IPS-18a (cell line): Measurements from ENCODE around the gene FOXP4.

Experiments used
- H3K27ac ChIP-seq: one replicate; pipeline ENCODE4 v1.5.1; 2013; ENCODE audit warnings: low read length
- H3K27me3 ChIP-seq: one replicate; pipeline ENCODE4 v1.6.1; 2013; ENCODE audit warnings: mild to moderate bottlenecking, low read length; ENCODE audit not compliant: control insufficient read depth, insufficient read depth
- H3K36me3 ChIP-seq: one replicate; pipeline ENCODE4 v1.6.1; 2013; ENCODE audit warnings: low read depth, low read length; ENCODE audit not compliant: control insufficient read depth
- H3K4me1 ChIP-seq: one replicate; pipeline ENCODE4 v1.6.1; 2013; ENCODE audit warnings: low read depth, low read length; ENCODE audit not compliant: control insufficient read depth
- H3K4me3 ChIP-seq: one replicate; pipeline ENCODE4 v1.5.1; 2013; ENCODE audit warnings: low read length
- H3K9ac ChIP-seq: one replicate; pipeline ENCODE4 v1.6.1; 2013; ENCODE audit warnings: mild to moderate bottlenecking, low read length, moderate library complexity
- H3K9me3 ChIP-seq: one replicate; pipeline ENCODE4 v1.6.1; 2013; ENCODE audit warnings: low read depth, low read length; ENCODE audit not compliant: control insufficient read depth

The FOXP4 gene, protein sequence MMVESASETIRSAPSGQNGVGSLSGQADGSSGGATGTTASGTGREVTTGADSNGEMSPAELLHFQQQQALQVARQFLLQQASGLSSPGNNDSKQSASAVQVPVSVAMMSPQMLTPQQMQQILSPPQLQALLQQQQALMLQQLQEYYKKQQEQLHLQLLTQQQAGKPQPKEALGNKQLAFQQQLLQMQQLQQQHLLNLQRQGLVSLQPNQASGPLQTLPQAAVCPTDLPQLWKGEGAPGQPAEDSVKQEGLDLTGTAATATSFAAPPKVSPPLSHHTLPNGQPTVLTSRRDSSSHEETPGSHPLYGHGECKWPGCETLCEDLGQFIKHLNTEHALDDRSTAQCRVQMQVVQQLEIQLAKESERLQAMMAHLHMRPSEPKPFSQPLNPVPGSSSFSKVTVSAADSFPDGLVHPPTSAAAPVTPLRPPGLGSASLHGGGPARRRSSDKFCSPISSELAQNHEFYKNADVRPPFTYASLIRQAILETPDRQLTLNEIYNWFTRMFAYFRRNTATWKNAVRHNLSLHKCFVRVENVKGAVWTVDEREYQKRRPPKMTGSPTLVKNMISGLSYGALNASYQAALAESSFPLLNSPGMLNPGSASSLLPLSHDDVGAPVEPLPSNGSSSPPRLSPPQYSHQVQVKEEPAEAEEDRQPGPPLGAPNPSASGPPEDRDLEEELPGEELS

DNA sequence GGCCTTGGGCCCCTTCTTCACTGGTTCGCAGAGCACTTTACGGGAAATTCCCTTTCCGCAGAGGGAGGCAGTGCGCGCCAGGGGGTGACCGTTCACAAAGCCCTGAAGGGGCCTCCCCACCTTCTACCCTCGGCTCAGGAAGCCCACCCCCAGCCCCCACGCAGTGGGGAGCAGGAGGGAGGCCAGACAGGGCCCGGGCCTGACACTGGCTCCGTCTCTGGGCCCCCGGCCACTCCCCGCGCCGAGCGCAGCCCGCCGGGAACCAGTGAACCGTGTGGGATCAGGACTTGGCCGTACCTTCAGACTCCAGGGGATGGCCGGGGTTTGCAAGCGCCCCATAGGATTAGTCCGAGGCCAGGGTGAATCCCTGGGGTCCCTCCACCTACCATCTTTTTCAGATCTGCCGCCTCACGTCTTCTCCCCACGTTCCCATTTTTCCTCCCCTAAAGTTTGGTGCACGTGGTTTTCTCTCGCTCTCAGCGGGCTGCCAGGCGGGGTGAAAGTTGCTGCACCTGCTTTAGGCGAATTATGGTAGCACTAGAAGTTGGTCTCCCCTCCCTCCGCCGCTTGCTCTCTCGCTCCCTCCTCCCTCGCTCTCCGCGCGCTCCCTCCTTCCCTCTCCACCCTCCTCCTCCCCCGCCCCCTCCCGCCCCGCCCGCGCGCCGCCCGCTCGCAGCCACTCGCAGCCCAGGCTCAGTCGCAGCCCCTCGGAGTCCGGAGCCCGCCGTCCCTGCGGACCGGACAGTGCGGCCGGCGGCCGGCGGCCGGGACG, at the start of gene FOXP4:
FOXP4 (plus strand) TSS at position 679 of the 772 bp plus-strand sequence. CDS start 19,380 bp downstream, outside the sequence.
- no peaks in the 10 kb centered on the region for H3K36me3 ChIP-seq
- peak within 1 kb of the TSS; percentile 83 for H3K4me3 ChIP-seq
- peak within 1 kb of the TSS; percentile 38 for H3K9ac ChIP-seq
- H3K4me1 ChIP-seq = peaks cover 38% of the 10 kb centered on the region
- no peak within 1 kb of the TSS for H3K27ac ChIP-seq
- H3K27me3 ChIP-seq = peaks cover 71% of the 10 kb centered on the region
- H3K9me3 ChIP-seq = no peaks in the 10 kb centered on the region

DNA sequence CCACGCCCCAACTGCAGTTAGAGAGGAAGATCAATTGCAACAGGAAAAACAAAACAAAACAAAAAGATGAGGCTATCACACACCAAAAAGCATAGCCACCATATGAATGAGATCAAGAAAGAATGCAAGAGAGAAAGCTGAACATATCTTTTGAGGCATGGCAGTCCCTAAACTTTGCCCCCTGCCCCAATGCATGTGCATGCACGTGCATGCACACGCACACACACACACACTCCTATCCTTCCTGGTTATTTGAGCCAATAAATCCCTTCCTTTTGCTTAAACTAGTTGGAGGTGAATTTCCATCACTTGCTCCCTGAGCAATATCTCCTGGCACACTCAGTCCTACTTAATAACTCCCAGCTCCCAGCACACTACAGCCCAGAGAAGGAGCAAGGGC, 48.6 kb upstream of the FOXP4 start:
- Histone ChIP-seq H3K9me3 (no peaks in the 10 kb centered on the region), H3K4me3 (no peak overlapping the region), H3K27ac (no peak overlapping the region), H3K36me3 (no peaks in the 10 kb centered on the region), H3K27me3 (peaks cover 93% of the 10 kb centered on the region), H3K9ac (no peak overlapping the region), H3K4me1 (peaks cover 23% of the 10 kb centered on the region)

DNA sequence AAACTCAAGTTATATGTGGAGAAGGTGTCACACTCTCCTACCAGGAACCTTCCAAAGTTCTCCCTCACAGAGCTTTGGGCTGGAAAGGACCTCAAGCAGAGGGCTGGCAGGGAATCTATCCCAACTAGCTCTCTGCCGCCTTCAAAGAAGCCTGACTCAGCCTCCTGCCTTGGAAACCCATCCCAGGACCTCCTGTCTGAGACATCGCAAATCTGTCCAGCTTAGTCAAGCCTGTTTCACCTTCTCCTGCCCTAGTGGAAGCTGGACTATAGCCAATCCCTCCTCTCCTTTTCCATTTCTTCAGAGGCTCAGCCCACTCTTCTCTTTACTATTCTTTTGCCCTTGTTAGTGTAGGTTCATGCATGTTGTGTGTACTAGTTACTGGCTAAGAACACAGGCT, 48.2 kb upstream of the FOXP4 start:
- Histone ChIP-seq H3K27ac (no peak overlapping the region), H3K4me1 (peaks cover 25% of the 10 kb centered on the region), H3K9me3 (no peaks in the 10 kb centered on the region), H3K4me3 (no peak overlapping the region), H3K27me3 (peaks cover 93% of the 10 kb centered on the region), H3K36me3 (no peaks in the 10 kb centered on the region), H3K9ac (no peak overlapping the region)

DNA sequence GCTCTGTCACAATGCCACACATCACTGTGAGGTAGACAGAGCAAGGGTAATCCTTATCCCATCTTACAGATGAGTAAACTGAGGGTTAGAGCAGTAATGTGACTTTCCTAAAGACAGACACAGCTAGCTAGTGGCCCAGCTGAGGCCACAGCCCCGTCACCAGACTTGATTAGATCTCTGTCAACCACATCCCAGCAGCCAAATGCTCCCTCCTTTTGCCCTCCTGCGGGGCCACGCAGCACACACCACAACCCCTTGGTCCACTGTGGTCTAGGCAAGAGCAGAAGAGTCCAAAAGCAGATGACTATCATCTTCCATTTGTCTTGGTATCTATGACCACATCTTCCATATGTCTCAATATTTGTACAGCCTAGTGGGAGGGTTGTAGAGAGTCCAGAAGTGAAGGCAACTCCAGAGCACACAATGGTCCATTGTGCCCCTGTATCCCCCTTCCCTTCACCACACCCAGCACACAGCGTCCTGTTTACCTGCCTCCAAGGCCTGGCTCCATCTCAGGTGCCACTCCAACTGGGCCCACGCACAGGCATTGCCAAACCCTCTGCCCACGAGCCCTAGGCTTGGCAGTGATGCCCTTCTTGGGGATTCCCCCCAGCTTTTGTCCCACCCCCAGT, 47.1 kb upstream of the FOXP4 start:
- Histone ChIP-seq H3K36me3 (no peaks in the 10 kb centered on the region), H3K4me3 (no peak overlapping the region), H3K9ac (no peak overlapping the region), H3K4me1 (peaks cover 21% of the 10 kb centered on the region), H3K9me3 (no peaks in the 10 kb centered on the region), H3K27me3 (peaks cover 92% of the 10 kb centered on the region), H3K27ac (no peak overlapping the region)

DNA sequence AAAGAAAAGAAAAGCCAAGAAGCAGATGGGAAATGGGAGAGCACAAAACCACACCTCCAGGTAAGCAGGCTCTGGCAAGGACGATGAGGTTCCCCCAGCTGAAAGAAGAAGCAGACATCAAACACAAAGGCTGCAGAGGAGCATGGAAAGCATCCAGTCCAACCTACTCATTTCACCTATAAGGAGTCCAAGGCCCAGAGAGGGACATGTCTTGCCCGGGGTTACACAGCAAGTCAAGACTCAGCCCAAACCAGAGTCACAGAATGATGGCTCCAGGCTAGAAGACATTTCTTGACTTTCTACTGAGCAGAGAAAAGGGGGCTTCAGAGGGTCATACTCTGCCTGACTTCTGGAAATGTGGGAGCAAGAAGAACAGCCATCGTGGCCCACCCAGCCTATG, 45.6 kb upstream of the FOXP4 start:
- Histone ChIP-seq H3K27me3 (peaks cover 92% of the 10 kb centered on the region), H3K27ac (no peak overlapping the region), H3K9ac (no peak overlapping the region), H3K4me1 (peaks cover 14% of the 10 kb centered on the region), H3K36me3 (no peaks in the 10 kb centered on the region), H3K4me3 (no peak overlapping the region), H3K9me3 (no peaks in the 10 kb centered on the region)

DNA sequence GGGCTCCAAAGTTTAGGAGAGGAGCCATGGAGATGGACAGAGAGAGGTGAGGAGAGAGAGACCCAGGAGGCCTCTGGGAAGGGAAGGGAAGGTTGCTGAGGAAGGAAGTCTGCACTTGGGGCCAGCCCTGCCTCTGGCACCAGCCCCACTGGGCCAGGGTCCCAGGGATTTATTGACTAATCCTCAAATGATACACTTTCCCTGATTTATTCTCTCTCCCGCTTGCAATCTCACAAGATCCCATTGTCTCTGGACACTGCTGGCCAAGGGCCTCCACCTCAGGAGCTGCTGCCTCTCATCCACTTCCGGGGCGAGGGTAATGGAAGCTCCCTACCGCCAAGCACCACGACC, 43.6 kb upstream of the FOXP4 start:
- Histone ChIP-seq H3K4me3 (peak overlapping the region; percentile 50), H3K9me3 (no peaks in the 10 kb centered on the region), H3K36me3 (no peaks in the 10 kb centered on the region), H3K9ac (no peak overlapping the region), H3K4me1 (peaks cover 14% of the 10 kb centered on the region), H3K27ac (no peak overlapping the region), H3K27me3 (peaks cover 92% of the 10 kb centered on the region)

DNA sequence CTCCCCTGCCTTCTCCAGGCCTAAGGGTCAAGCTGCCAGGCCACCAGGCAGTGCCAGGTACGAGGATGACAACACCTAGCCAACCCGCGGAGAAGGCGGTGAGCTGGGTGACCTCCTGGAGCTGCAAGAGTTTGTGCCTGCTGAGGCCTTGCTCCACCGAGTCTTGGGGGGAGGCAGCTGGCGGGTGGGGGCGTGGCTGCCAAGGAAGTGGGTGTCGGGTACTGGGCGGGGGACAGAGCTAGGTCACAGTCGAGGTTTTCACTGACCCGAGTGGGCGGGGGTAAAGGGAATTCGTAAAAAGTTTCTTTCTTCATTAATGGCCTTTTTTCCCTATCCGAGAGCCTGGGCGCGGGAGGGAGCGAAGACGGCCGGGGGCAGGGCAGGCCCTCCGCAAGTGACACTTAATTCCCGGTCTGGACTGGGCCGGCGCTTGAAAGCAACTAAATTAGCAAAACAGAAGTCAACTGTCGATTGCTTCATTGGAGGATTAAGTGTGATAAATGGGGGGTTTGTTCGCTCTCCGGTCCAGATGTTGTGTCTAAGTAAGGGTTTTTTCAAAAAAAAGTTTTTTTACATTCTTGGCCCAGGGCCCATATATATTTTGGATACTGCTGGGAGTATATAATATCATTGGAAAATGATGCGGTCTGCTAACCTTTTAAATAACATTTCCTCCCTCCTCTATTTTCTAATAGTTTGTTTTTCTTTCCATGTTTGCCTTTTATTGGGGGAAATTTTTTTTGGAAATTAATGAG, 43.1 kb upstream of the FOXP4 start:
- Histone ChIP-seq H3K4me1 (peaks cover 14% of the 10 kb centered on the region), H3K9me3 (no peaks in the 10 kb centered on the region), H3K27me3 (peaks cover 92% of the 10 kb centered on the region), H3K27ac (no peak overlapping the region), H3K9ac (no peak overlapping the region), H3K36me3 (no peaks in the 10 kb centered on the region), H3K4me3 (peak overlapping the region; percentile 50)

DNA sequence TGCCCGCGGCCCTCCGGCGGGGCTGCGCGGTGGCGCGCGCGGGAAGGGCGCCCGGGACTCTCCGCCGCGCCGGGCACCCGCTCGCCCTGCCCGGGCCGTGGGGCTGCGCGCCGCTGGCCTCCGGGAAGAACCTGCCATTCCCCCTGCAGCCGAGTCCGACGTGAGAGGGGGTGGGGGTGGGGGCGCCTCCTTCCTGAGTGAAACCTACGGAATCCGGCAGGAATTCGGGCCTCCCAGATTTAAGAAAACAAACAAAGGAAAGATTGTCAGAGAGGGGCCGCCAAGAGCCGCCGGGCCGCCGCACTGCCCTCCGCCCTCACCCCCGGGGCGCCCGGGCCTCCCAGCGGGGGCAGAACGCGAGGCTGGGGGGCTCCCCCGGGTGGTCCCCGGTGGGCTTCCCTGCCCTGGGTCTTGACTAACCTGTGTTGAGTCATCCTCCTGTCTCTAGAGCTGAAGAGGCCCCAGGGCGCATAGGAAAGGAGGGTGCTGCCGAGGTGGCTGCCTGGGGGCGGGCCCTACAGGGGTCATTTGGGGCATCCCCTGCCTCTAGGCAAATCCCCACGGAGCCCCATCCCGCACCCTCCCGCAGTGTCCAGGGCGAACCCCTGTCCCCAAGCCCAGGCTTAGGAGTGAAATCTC, 42.2 kb upstream of the FOXP4 start:
- Histone ChIP-seq H3K27me3 (peaks cover 93% of the 10 kb centered on the region), H3K36me3 (no peaks in the 10 kb centered on the region), H3K27ac (no peak overlapping the region), H3K9ac (peak overlapping the region; percentile 4), H3K4me3 (peak overlapping the region; percentile 50), H3K9me3 (no peaks in the 10 kb centered on the region), H3K4me1 (peaks cover 14% of the 10 kb centered on the region)

DNA sequence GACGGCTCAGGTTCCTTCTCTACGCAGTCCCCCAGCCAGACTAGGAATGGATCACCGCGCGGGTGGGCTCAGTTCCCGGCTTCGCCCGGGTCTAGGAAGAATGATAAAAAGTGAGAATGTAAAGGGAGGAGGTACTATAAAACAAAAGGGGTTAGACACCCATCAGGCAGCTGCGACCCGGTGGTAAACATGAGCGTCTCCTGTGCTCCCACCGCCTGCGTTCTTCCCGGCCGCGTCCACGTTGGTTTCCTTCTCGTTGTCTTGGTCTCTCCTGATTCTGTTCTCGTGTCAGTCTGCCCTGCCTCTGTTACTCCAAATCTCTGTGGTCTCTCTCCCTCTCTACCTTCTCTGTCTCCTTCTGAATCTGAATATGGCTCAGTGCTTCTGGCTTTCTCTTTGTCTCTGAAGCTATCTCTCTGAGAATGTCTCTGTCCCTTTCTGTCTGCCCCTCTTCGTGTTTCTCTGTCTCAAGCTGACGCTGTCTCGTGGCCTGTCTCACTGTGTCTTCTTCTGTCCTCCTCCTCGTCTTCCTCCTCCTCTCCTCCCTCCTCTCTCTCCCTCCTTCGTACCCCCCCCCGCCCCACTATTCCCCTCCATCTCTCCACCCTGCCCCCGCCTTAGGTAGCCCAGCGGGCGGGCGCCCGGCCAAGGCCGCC, 41.6 kb upstream of the FOXP4 start:
- peak overlapping the region; percentile 50 for H3K4me3 ChIP-seq
- H3K27ac ChIP-seq = no peak overlapping the region
- H3K36me3 ChIP-seq = no peaks in the 10 kb centered on the region
- peaks cover 14% of the 10 kb centered on the region for H3K4me1 ChIP-seq
- H3K9me3 ChIP-seq = no peaks in the 10 kb centered on the region
- peaks cover 93% of the 10 kb centered on the region for H3K27me3 ChIP-seq
- peak overlapping the region; percentile 4 for H3K9ac ChIP-seq
